ENCODE measurements around the gene HCRTR1.

DNA sequence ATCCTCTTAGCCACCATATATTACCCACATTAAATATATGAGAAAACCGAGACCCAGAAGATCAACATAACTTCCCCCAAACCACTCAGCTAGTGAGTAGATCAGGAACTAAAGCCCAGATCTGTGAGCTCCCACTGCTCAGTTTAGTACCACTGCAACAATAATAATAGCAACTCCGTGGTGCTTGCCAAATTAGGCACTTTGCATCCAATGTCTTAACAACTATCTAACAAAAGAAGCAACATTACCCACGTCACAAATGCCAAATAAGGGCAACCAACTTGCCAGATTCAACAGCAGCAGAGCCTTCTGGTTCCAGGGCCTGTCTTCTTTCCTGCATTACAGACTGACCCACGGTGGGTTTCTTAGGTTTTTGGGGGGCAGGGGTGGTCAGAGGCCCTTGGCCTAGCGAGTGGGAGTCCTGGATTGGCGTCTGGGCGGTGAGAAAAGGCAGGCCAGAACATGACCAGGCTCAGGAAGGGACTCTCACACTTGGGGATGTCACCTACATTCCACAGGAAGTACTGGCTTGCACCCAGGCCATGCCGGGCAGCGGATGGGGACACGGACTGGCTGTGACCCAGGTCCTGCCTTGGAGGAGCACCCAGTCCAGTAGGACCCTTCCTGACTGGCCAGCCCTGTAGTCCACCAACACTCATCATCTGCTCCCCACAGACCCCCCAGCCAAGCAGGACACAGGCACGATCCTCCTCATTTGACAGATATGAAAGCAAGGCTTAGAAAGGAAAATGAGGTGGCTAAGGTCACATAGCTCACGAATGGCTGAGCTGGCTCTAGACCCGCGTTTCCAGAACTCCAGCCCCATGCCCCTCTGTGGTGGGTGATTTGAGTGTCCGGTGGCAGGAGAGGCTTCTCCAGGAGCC is 4.6 kb downstream of the HCRTR1 start:
- TF ChIP-seq, protein P1, sequence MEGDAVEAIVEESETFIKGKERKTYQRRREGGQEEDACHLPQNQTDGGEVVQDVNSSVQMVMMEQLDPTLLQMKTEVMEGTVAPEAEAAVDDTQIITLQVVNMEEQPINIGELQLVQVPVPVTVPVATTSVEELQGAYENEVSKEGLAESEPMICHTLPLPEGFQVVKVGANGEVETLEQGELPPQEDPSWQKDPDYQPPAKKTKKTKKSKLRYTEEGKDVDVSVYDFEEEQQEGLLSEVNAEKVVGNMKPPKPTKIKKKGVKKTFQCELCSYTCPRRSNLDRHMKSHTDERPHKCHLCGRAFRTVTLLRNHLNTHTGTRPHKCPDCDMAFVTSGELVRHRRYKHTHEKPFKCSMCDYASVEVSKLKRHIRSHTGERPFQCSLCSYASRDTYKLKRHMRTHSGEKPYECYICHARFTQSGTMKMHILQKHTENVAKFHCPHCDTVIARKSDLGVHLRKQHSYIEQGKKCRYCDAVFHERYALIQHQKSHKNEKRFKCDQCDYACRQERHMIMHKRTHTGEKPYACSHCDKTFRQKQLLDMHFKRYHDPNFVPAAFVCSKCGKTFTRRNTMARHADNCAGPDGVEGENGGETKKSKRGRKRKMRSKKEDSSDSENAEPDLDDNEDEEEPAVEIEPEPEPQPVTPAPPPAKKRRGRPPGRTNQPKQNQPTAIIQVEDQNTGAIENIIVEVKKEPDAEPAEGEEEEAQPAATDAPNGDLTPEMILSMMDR (IDR thresholded peaks at IDR 0.05; ENCODE audit: control extremely low read depth in 1 of 3, insufficient read depth in 1 of 3, low read depth in 1 of 3, low read length in 3 of 3): no peak
- no peak for TF ChIP-seq CHD2 (IDR thresholded peaks at IDR 0.05; ENCODE audit: low read length)
- TF ChIP-seq YY1 (IDR thresholded peaks at IDR 0.05; ENCODE audit: low read depth, low read length): no peak
- no peak for TF ChIP-seq EP300 (IDR thresholded peaks at IDR 0.05; ENCODE audit: borderline replicate concordance in 1 of 2, low read depth in 2 of 2, low read length in 2 of 2)
- TF ChIP-seq E2F6 (IDR thresholded peaks at IDR 0.05): no peak
- no peak for TF ChIP-seq POLR2AphosphoS5 (IDR thresholded peaks at IDR 0.05; ENCODE audit: low read depth, low read length)
- TF ChIP-seq SIRT6 (IDR thresholded peaks at IDR 0.05; ENCODE audit: low read length): no peak
- no peak for TF ChIP-seq TEAD4 (IDR thresholded peaks at IDR 0.05; ENCODE audit: low read depth, low read length)
- no peak for TF ChIP-seq POLR2A (IDR thresholded peaks at IDR 0.05; ENCODE audit: control extremely low read depth in 1 of 2, low read depth in 2 of 2, low read length in 2 of 2)
- TF ChIP-seq KDM5A (IDR thresholded peaks at IDR 0.05; ENCODE audit: low read length): no peak
- no peak for TF ChIP-seq ASH2L (IDR thresholded peaks at IDR 0.05; ENCODE audit: low read length)
- no peak for TF ChIP-seq SUZ12 (IDR thresholded peaks at IDR 0.05; ENCODE audit: low read length)
